Measurements from ENCODE around the gene TAAR8.
"Not testable (repeated sequence)": the region's sequence is repeated elsewhere in the genome, so short reads cannot be mapped to it uniquely, and the experiment has no call there.

Gene TAAR8, protein sequence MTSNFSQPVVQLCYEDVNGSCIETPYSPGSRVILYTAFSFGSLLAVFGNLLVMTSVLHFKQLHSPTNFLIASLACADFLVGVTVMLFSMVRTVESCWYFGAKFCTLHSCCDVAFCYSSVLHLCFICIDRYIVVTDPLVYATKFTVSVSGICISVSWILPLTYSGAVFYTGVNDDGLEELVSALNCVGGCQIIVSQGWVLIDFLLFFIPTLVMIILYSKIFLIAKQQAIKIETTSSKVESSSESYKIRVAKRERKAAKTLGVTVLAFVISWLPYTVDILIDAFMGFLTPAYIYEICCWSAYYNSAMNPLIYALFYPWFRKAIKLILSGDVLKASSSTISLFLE

DNA sequence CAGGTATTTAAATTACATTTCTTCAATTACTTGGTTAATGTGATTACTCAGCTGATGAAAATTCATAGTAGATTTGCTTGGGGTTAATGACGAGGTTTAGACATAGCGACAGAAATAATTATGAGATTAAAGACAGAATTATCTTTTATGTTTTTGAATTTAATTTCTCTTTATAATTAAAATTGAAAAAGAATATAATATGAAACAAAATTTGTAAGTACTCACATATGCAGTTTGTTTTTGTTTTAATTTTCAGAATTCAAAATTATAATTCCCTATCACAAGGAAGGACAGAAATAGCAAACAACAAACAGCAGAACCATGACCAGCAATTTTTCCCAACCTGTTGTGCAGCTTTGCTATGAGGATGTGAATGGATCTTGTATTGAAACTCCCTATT lies at the start of gene TAAR8:
TAAR8 (plus strand) TSS at position 301 of the 400 bp plus-strand sequence; CDS start at position 322, 21 bp downstream.
- DNase-seq, result no peak

DNA sequence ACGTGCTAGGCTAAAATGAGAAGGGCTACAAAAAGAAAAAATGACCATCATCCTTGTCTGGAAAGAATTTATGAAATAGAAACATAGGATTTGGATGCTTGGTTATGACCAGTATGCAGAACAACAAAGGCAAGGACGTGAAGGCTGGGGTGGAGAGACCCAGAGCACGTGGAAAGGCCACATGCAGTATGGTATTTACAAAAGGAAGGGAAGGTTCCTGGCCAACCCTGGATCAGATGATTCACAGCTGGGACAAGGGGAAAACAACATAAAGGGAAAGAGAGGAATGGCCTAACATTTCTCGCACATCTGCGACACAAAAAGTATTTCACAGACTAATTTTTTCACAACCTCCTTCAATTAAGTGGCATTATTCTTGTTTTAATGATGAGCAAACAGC lies 47.7 kb upstream of the TAAR8 start:
- no peak for DNase-seq

DNA sequence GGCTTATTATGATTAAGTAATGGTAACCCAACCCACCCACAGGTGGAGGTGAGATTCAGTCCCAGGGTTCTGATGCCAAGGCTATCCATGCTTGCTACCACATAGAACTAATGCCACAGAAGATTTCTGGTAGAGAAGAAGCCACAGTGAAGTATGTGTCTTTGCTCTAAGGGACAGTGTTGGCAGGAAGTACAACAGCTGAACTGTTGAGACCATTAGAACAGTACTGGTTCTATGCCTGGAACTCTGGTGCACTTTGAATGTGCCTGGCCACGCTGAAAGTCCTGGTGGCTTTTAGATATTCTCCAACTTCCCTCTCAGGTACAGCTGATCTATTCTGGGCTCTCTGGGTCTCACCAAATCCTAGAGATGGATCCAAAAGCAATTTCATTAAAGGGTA lies 47.3 kb upstream of the TAAR8 start:
- no peak for DNase-seq

DNA sequence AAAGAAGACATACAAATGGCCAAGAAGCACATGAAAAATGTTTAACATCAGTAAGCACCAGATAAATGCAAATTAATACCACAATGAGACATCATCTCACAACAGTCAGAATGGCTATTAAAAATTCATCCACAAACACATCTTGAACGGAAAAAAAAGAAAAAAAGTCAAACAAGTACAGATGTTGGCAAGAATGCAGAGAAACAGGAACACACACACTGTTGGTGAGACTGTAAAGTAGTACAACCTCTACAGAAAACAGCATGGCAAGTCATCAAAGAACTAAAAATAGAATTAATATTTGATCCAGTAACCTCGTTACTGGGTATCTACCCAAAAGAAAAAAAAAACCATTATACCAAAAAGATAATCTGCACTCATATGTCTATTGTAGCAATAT lies 46.0 kb upstream of the TAAR8 start:
- DNase-seq, result no peak

DNA sequence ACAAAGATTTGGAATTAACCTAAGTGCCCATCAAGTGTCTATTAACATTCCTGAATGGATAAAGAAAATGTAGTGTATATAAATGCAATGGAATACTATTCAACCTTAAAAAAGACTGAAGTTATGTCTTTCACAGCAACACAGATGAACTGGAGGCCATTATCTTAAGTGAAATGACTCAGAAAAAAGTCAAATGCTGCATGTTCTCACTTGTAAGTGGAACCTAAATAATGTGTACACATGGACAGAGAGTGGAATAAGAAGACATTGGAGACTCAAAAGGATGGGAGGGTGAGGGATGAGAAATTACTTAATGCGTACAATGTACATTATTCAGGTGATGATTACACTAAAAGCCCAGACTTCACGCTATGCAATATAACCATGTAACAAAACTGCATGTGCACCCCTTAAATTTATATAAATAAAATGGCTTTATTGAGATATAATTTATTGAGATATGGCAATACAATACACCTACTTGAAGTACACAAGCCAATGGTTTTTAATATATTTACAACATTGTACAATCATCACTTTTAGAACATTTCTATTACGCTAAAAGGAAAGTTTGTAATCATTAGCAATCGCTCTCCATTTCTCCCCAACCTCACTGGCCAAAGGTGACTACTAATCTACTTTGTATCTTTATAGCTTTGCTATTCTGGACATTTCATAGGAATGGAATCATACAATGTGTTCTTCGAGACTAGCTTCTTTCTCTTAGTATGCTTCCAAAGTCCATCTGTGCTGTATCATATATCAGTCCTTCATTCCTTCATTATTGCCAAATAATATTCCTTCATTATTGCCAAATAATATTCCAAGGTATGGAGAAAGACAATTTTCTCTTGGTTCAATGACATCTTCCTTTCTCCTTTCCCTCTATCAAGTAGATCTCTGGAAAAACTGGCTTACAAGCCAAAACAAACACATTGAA lies 45.3 kb upstream of the TAAR8 start:
- DNase-seq, result no peak

DNA sequence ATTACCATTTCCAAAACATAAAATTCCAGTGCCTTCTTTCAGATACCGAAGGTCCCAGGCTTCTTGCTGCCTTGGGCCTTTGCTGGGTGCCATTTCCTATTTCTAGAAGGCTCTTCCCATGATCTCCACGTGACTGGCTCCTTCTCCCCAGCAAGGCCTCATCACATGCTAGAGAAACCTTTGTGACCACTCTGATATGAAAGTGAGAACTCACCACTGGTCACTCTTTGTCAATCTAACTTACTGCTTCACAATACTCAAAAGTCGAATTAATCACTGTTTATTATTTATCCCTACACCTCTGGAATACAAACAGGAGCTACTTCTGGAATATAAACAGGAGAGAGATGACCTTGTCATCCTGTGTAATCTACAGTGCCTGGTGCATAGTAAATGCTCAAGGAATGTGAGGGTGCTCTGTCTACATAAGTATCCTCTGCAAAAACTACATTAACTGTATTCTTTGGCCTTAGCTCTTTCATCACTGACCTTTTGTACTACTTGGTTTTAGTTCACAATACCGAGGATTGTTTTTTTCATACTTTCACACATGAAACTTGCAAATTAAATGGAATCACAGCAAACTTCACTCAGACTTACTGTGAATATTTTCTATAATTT lies 41.2 kb upstream of the TAAR8 start:
- DNase-seq, result no peak

DNA sequence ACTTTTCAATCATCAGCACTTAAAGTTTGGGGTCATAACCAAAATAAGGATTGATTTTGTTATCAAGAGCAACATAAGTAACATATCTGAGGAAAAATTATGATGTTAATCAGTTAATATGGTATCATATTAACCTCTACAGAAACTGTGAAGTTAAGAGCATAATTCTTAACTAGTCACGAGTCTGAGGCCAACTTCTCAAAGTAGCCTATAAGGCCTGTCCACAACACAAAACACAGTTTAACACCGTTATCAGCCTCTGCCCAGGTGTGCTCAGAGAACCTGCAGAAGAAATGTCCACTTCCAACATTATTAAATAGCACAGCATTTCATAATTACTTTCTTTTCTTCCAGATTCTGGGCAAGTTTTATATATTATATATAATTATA lies 40.6 kb upstream of the TAAR8 start:
- DNase-seq, result no peak

DNA sequence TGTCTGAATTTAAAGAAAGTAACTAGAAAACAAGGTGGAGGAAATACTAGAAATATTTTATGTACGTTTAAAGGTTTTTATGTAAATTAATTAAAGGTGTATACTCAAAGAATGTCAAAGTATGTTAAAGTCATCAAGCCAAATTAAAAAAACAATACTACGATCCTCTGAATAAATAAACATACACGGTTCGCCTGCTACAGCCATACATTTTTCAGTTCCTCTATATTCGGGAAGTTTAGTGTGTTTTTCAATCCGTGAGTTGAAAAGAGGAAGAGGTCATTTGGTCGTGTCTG lies 40.2 kb upstream of the TAAR8 start:
- no peak for DNase-seq

DNA sequence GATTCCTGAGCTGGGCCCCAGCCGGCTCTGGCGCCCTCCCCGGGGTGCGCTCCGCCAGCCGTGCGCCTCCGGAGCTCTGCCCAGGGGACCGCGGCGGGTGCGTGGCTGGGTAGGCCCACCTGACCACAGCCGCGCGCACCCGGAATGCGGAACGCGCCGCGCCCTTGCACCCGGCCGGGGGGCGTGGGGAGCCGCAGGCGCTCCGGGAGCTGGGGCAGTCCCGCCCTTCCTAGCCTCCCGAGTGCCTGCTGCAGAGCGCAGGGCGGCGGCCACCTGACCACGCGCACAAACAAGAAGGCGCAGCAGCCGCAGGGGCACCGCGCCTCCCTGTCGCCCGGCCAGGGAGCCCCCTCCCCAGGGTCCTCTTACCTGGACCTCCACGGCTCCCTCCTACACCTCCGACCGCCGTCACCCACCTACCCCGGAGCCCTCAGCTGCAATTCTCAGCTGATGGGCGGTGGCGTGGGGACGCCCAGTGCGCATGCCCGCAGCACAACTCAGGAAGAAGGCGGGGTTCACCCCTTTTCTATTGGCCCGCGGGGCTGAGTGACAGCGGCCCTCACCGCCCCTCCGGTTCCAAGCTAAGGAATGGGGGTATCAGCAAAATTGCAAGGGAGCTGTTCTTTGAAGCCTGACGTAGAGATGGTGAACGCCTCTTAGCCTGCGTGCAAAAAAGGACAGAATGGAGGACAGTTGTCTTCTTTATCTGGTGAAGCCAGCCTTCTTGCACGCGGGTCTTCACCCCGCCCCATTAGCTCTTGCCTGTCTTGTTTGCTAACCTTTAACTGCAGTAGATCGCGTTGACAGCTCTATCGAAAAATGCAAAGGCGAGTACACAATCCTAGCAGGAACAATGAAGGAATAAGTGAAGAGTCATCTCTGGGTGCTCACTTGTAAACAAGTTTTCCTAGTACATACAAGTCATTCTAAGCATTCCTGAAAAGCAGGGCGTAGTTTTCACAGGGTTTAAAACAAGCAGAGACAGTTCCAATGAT lies 39.5 kb upstream of the TAAR8 start, which contains the start of gene STX7:
STX7 (minus strand) TSS at position 479 of the 995 bp plus-strand sequence. CDS start 9,586 bp downstream, outside the sequence.
- peak; percentile 84 for DNase-seq

DNA sequence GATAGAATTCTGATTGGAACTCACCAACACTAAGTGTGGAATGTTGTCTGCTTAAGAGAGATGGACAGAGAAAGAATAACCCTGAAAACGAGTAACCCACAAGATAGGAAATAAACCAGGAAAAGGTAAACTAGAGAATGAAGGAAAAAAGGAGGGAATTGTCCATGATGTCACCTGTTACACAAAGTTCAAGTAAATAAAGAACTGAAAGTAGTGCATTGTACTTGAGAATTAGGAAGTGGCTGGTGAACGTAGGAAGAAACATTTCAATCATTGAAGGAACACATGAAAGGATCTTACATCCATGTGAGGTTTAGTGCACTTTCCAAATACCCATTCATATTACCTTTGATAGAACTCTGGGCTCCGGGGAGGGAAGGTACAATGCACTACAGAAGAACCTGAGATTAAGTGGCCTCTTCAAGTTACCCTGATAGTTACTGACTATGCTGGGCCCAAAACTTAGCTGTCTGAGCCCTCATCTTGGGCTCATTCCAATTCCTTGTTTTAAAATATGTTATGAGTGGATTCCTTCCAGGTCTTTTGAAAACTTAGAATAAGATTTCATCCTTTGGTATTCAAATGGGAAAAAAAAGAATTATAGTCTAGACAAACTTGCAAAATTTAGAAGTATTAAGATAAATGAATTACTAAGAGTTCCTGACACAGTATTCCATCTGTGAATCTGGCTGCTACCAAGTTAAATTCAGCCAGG lies 38.5 kb upstream of the TAAR8 start:
- no peak for DNase-seq

DNA sequence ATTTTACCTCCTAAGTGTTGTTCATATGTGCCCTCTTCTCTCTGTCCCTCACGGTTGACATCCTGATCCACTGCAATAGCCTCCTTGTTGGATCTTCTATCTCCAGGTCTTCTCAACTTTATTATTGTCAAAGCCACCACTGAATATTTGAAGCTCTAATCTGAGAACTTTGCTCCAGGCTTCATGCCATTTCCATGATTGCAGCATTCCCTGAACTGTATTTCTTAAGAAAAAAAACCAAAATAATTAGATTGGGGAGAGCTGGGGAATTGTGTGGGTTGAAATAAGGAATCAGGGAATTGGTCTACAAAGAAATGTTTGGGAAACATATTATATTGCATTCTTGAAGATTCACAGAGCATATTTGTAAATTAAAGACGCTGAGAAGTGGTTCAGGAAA lies 37.1 kb upstream of the TAAR8 start:
- no peak for DNase-seq

DNA sequence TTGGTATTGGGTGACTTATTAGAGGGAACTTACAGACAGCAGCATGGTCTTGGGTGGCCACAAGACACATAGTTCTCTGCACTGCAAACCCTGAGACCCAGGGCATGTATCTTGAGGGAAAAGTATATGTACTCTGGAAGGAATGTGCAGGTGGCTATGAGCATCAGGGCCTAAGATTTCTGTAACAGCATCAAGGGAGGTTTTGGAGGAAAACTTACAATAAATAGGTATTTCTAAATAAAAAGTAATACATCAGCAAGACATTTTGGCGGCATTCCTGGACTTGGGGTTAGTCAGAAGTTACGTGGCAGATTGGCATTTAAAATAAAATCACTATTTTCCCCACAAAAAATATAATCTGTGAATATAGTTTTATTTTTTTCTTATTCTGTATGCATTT lies 31.5 kb upstream of the TAAR8 start:
- DNase-seq, result no peak

DNA sequence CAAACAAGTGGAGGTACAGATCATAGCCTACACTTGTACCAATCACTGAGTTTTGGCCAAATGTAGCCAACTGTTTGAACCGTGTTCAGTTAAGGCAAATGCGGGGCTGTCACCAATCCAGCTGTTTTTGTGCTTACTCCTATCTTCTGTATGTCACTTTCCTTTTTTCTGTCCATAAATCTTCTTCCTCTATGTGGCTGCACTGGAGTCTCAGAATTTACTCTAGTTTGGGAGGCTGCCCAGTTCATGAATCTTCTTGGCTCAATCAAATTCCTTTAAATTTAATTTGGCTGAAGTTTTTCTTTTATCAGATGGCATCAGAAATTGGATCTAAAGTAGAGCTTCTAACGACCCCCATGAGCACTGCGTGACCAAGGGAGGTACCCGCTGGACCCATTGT lies 27.8 kb upstream of the TAAR8 start:
- no peak for DNase-seq

DNA sequence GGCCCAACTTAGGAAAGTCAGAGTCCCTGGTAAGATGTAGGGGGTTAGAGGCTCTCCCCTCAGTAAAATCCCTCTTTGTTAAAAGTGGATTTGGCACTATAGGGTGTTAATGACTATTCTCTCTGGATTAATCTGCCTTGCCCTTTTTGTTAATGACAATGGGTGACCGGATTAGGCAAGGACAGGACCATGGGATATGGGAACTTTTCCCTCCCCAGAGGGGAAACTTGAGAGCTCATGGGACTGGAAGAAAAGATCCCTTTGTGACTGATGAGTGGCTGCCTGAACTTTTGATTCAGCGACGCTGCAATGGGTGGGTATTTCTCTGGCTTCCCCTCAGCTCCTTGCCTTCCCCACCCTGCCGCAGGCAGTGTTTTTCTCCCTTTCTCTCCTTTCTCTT lies 26.6 kb upstream of the TAAR8 start:
- no peak for DNase-seq

DNA sequence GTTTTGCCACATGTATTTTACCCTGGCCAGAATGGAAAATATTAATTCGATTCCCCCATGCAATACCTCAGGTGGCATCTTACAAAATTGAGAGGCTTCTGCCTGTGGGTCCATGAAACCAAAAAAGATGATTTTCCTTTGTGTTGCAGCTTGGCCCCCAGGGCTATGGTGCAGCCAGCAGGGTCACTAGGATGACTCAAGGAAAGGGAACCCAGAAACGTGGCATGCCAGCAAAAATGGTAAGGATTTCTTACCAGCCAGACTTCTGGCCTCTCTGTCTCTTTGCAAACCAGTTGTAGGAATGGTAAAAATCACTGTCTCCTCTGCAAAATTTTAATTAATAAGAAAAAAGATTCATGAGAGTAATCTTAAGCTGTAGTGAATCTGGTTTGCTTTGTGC lies 26.0 kb upstream of the TAAR8 start:
- DNase-seq, result no peak

DNA sequence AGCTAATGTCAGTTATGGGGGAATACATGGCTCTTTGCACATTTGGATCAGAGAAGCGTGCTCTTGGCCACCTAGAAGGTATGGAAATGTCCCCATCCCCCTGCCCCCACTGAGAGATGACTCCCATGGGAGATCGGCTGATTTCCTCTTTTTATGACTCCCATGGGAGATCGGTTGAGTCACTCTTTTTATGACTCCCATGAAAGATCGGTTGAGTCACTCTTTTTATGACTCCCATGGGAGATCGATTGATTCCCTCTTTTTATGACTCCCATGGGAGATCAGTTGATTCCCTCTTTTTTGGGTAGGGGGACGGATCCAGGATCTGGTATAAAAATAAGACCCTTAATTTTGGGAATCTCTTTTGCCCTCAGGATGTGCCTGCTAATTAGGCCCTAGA lies 24.7 kb upstream of the TAAR8 start:
- no peak for DNase-seq

DNA sequence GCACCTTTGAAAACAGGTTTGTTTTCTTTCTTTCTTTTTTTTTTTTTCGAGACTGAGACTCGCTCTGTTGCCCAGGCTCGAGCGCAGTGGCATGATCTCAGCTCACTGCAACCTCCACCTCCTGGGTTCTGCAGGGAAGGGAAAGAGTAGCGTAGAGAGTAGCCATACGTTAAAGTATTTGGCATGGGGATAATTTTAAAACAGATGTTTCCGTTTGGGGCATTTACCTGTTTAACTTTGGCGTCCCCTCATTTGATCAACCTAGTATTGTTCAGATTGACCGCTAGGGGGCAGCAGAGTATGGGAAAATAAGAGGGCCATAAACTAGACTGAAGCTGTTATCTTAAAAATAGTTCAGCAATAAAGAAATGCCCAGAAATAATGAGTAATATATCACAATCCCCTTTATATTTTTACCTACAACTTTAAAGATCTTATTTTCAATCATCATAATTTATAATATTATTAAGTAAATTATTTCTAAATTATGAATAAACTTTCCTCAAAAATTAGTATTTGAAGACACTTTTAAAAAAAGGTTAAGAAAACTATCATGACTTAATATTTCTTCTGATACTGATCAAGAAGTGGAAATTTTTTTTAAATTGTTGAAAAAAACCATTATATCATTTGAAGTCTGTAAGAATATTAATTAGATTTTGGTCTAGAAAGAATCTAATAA lies 22.0 kb upstream of the TAAR8 start:
- DNase-seq, result peak; percentile 66

DNA sequence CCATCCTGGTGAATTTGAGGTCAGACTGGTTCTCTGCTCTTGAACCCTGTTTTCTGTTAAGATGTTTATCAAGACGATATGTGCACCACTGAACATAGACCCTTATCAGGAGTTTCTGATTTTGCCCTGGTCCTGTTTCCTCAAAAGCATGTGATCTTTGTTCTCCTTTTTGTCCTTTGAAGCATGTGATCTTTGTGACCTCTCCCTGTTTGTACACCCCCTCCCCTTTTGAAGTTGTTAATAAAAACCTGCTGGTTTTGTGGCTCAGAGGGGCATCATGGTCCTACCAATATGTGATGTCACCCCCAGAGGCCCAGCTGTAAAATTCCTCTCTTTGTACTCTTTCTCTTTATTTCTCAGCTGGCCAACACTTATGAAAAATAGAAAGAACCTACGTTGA lies 17.9 kb upstream of the TAAR8 start:
- not testable (repeated sequence) for DNase-seq

DNA sequence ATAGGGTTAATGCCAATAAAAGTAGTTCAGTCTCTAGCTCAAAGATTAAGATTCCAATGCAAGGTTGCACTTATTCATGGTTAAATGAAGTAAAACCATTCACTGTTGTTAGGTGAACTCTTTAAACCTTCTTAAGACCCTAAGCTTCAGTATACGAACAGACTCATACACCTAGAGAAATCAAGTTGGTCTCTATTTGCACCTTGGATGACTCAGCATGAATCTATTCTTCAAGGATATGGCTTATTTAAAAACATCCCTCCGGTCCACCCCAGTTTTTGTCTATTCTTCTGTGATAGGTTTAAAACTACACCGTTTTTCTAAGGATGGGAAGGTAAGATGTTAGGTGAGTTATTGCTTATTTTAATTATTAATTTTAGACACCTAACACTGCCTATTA lies 15.3 kb upstream of the TAAR8 start:
- no peak for DNase-seq

DNA sequence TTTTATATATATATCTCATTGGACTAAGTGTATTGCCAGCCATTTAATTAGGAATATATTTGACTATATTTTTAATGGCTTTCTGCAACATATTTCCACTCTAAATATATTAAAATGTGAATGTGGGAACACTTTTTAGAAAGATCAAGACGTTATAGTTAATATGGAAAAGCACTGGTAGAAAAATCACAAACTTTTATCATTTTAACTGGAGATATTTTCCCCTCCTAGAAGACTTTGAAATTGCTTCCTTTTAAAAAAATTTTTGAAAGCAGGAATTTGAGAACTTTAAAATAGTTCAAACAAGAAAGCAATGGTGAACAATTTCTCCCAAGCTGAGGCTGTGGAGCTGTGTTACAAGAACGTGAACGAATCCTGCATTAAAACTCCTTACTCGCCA lies 14.5 kb upstream of the TAAR8 start, which contains the start of gene TAAR9:
TAAR9 (plus strand) TSS at position 301 of the 400 bp plus-strand sequence; CDS start at position 314, 13 bp downstream.
- DNase-seq, result no peak

DNA sequence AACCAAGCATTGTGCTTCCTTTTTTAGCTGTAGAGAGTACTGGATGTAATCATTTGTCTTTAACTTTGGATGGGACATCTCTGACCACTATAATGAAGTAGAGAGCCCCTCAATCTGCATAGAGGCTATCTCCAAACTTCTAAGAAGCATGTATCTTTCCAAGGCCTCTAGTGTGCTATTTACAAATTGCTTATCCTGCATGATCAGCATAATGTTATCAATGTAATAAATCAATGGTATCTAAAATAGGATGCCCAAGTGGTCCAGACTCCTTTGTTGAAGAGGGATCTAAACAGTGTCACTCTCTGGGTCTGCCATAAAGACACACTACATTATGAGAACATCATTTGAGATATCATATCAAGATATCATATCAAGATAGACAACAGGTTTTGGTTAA lies 7.6 kb upstream of the TAAR8 start:
- DNase-seq, result no peak
